Vagina (tissue), 2 donors: ENCODE measurements around the gene SPOCK1.

Experiments
- POLR2A ChIP-seq, 2 donors: fragments of 450-650 bp; IDR thresholded peaks; one replicate each; pipeline ENCODE4 v1.6.1; 2017; ENCODE audit warnings: antibody characterized with exemption in 2 of 2, mild to moderate bottlenecking in 2 of 2, moderate library complexity in 2 of 2
- POLR2AphosphoS5 ChIP-seq, 2 donors: sonication (generic); formaldehyde crosslinking; IDR thresholded peaks; one replicate each; pipeline ENCODE4 v1.9.0; 2017; ENCODE audit warnings: antibody characterized with exemption in 2 of 2, mild to moderate bottlenecking in 2 of 2, low read depth in 1 of 2; ENCODE audit not compliant: insufficient read depth in 1 of 2
- TF ChIP-seq, protein P1 (sequence below), 3 experiments: fragments of 450-650 bp in 2 of 3; fragments of 200-600 bp in 1 of 3; sonication (generic) in 1 of 3; IDR thresholded peaks; one replicate each; pipeline ENCODE4 v1.5.1; 2017 to 2019; ENCODE audit warnings: antibody characterized with exemption in 3 of 3, mild to moderate bottlenecking in 2 of 3, moderate library complexity in 2 of 3

DNA sequence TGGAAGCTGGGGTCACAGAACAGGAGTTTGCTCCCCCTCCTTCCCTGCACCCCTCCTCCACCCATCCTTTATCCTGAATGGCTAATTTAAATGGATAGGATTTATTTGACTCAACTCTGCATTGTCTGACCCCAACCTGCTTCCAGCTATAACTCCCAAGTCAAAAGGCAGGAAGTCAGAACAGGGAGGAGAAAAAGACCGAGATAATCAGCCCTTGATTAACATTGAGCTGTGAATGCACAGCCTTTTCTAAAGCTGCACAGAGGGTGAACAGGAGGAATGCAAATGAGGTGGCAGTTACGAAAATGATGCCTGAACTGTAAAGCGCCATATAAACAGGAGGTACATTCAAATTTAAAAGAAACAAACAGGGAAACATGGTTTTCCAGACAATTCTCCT is 152.8 kb downstream of the SPOCK1 start:
- no peak for TF ChIP-seq POLR2AphosphoS5 (IDR thresholded peaks at IDR 0.05; ENCODE audit: insufficient read depth in 1 of 2, low read depth in 1 of 2)
- TF ChIP-seq, protein P1, sequence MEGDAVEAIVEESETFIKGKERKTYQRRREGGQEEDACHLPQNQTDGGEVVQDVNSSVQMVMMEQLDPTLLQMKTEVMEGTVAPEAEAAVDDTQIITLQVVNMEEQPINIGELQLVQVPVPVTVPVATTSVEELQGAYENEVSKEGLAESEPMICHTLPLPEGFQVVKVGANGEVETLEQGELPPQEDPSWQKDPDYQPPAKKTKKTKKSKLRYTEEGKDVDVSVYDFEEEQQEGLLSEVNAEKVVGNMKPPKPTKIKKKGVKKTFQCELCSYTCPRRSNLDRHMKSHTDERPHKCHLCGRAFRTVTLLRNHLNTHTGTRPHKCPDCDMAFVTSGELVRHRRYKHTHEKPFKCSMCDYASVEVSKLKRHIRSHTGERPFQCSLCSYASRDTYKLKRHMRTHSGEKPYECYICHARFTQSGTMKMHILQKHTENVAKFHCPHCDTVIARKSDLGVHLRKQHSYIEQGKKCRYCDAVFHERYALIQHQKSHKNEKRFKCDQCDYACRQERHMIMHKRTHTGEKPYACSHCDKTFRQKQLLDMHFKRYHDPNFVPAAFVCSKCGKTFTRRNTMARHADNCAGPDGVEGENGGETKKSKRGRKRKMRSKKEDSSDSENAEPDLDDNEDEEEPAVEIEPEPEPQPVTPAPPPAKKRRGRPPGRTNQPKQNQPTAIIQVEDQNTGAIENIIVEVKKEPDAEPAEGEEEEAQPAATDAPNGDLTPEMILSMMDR (IDR thresholded peaks at IDR 0.05), result no peak
- TF ChIP-seq POLR2A (IDR thresholded peaks at IDR 0.05), result no peak
